Measurements from ENCODE around the gene TRPV5. TPM values are rescaled to one million over a fixed set of nuclear protein-coding genes. Genes with fewer than 3 reads are reported as not detected.

TRPV5 gene
- total and polyA plus RNA-seq, 8 donors, result not detected

GRCh38 chr7:142860968-142861367 lies 72.6 kb downstream of the TRPV5 start:
- H3K27ac ChIP-seq, result no peak overlapping the region
- no peaks in the 10 kb centered on the region for H3K9me3 ChIP-seq

DNA sequence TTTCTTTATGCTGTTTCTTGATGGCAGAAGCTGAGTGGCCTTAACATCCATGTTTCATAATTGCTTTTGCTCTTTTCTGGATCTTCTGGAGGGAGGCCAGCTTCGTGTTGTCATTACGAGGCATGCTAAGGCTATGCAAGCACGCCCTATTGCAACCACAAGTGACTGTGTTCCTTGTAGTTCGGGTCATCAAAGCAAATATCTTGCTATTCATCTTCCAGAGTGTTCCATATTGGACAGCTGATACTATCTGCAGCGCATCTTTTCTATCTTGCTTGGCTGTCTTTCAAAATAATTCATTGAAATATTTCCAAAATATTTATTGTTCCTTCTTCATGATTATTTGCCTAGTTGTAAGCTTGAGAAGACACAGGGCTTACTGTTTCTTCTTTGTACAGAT lies 73.7 kb downstream of the TRPV5 start:
- intact Hi-C loops (cut with DNase I; ENCODE audit: low total_unique reads), result no loop called here
- H3K4me1 ChIP-seq, result peaks cover 12 to 40% (median 22%) of the 10 kb centered on the region in 4 donors
- 37 to 47% (median 42%) methylated on average over 5 of the region's 5 CpGs for WGBS, 5 donors
- peaks cover 4 to 28% (median 24%) of the 10 kb centered on the region in 4 donors for H3K36me3 ChIP-seq
- H3K9me3 ChIP-seq, result no peaks in the 10 kb centered on the region
- TF ChIP-seq EP300 (IDR thresholded peaks at IDR 0.05) (no peak), POLR2A (IDR thresholded peaks at IDR 0.05) (no peak), POLR2AphosphoS5 (IDR thresholded peaks at IDR 0.05) (no peak)
- TF ChIP-seq, protein P1, sequence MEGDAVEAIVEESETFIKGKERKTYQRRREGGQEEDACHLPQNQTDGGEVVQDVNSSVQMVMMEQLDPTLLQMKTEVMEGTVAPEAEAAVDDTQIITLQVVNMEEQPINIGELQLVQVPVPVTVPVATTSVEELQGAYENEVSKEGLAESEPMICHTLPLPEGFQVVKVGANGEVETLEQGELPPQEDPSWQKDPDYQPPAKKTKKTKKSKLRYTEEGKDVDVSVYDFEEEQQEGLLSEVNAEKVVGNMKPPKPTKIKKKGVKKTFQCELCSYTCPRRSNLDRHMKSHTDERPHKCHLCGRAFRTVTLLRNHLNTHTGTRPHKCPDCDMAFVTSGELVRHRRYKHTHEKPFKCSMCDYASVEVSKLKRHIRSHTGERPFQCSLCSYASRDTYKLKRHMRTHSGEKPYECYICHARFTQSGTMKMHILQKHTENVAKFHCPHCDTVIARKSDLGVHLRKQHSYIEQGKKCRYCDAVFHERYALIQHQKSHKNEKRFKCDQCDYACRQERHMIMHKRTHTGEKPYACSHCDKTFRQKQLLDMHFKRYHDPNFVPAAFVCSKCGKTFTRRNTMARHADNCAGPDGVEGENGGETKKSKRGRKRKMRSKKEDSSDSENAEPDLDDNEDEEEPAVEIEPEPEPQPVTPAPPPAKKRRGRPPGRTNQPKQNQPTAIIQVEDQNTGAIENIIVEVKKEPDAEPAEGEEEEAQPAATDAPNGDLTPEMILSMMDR (IDR thresholded peaks at IDR 0.05), result no peak
- no peaks in the 10 kb centered on the region for H3K27me3 ChIP-seq
- DNase-seq, result peak in 1 of 2 donors; percentile 58
- no peak overlapping the region for H3K4me3 ChIP-seq
- H3K27ac ChIP-seq, result no peak overlapping the region

More at GRCh38 chr7:142860968-142861367, 72.6 kb downstream of the TRPV5 start:
- Histone ChIP-seq H3K4me3 (no peak overlapping the region), H3K27me3 (no peaks in the 10 kb centered on the region), H3K36me3 (peaks cover 4 to 28% (median 25%) of the 10 kb centered on the region in 4 donors), H3K4me1 (peaks cover 2 to 30% (median 12%) of the 10 kb centered on the region in 4 donors)
- no peak for DNase-seq
- intact Hi-C loops (cut with DNase I; ENCODE audit: low total_unique reads), result no loop called here
- TF ChIP-seq, protein P1 (IDR thresholded peaks at IDR 0.05), result no peak
- 73 to 77% (median 74%) methylated on average over 3 of the region's 3 CpGs for WGBS, 5 donors

DNA sequence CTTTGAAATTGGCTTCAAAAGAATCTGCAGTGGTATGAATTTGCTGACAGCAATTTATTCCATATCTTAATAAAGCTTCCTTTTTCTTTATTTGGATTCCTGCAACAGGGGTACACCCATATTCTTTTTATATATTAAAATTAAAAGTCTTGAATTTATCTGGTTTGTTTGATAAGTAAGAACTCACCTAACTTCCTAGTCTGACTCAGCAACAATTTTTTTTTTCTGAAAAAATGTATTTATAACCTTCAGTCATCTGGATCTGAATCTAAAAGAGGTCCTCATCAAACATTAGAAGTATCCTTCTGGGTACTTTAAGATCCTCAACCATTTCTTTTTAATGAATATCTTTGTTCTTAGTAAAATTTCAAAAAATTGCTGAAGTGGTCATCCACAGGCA lies 74.1 kb downstream of the TRPV5 start:
- H3K9me3 ChIP-seq, result no peaks in the 10 kb centered on the region
- TF ChIP-seq, protein P1 (IDR thresholded peaks at IDR 0.05), result no peak
- no peak for TF ChIP-seq POLR2AphosphoS5 (IDR thresholded peaks at IDR 0.05)
- TF ChIP-seq EP300 (IDR thresholded peaks at IDR 0.05), result no peak
- TF ChIP-seq POLR2A (IDR thresholded peaks at IDR 0.05), result no peak
- peaks cover 12 to 40% (median 24%) of the 10 kb centered on the region in 4 donors for H3K4me1 ChIP-seq
- H3K4me3 ChIP-seq, result no peak overlapping the region
- no peaks in the 10 kb centered on the region for H3K27me3 ChIP-seq
- no peak for DNase-seq
- no peak overlapping the region for H3K27ac ChIP-seq
- intact Hi-C loops (cut with DNase I; ENCODE audit: low total_unique reads), result no loop called here
- peaks cover 4 to 25% (median 20%) of the 10 kb centered on the region in 4 donors for H3K36me3 ChIP-seq

Other genes starting within 250 kb of the TRPV5 start
- gene PRSS1, start 184.3 kb downstream of the TRPV5 start, total RNA-seq, result 10 to 100 TPM in 1 of 5 donors, 1 to 10 TPM in 1, not detected in 3; 10.0 to 20.4 TPM
- 100 to 1,000 TPM in 2 of 3 donors, 10 to 100 TPM in 1; 61.0 to 233 (median 196) TPM for gene PRSS1, start 184.3 kb downstream of the TRPV5 start, polyA plus RNA-seq
- 10 to 100 TPM in 1 of 5 donors, 1 to 10 TPM in 1, not detected in 3; 1.3 to 86.1 TPM for gene PRSS2, start 162.8 kb downstream of the TRPV5 start, total RNA-seq
- gene PRSS2, start 162.8 kb downstream of the TRPV5 start, polyA plus RNA-seq, result 10 to 100 TPM; 51.4 to 69.4 (median 59.1) TPM
- gene EPHB6, start 78.7 kb downstream of the TRPV5 start, total RNA-seq, result 1 to 10 TPM; 5.4 to 9.6 (median 8.0) TPM
- gene EPHB6, start 78.7 kb downstream of the TRPV5 start, polyA plus RNA-seq, result 10 to 100 TPM in 2 of 3 donors, 1 to 10 TPM in 1; 6.2 to 23.1 (median 19.3) TPM
- 10 to 100 TPM in 2 of 5 donors, 1 to 10 TPM in 2, not detected in 1; 2.6 to 11.7 (median 10.3) TPM for gene TRPV6, start 48.0 kb downstream of the TRPV5 start, total RNA-seq
- 1 to 10 TPM; 4.7 to 7.7 (median 7.4) TPM for gene TRPV6, start 48.0 kb downstream of the TRPV5 start, polyA plus RNA-seq
- gene LLCFC1, start 5.7 kb upstream of the TRPV5 start, total RNA-seq, result not detected
- under 1 TPM in 1 of 3 donors, not detected in 2; 0.18 TPM for gene LLCFC1, start 5.7 kb upstream of the TRPV5 start, polyA plus RNA-seq
- 1 to 10 TPM in 1 of 5 donors, not detected in 4; 1.5 TPM for gene KEL, start 28.6 kb upstream of the TRPV5 start, total RNA-seq
- gene KEL, start 28.6 kb upstream of the TRPV5 start, polyA plus RNA-seq, result under 1 TPM in 1 of 3 donors, not detected in 2; 0.85 TPM
- not detected for gene OR9A2, start 93.4 kb upstream of the TRPV5 start, total RNA-seq
- not detected for gene OR9A2, start 93.4 kb upstream of the TRPV5 start, polyA plus RNA-seq
- not detected for gene OR6V1, start 118.6 kb upstream of the TRPV5 start, total RNA-seq
- not detected for gene OR6V1, start 118.6 kb upstream of the TRPV5 start, polyA plus RNA-seq
- gene PIP, start 198.3 kb upstream of the TRPV5 start, total RNA-seq, result not detected
- under 1 TPM in 1 of 3 donors, not detected in 2; 0.45 TPM for gene PIP, start 198.3 kb upstream of the TRPV5 start, polyA plus RNA-seq
- not detected for gene TAS2R39, start 249.7 kb upstream of the TRPV5 start, total RNA-seq
- not detected for gene TAS2R39, start 249.7 kb upstream of the TRPV5 start, polyA plus RNA-seq